ENCODE results near the gene CIB4. TPM values are rescaled to one million over a fixed set of nuclear protein-coding genes. Genes with fewer than 3 reads are reported as not detected.

The CIB4 gene
- total and polyA plus RNA-seq, 2 experiments from 2014 or later: not detected

- Histone ChIP-seq H2AFZ (no peak overlapping the region), H3K27ac (no peak overlapping the region), H3K4me3 (no peak overlapping the region), H3K4me2 (no peak overlapping the region), H3K9me3 (ENCODE audit: low read depth) (no peaks in the 10 kb centered on the region), H3K79me2 (no peaks in the 10 kb centered on the region), H3K9me2 (replicated peaks; ENCODE audit: insufficient read depth) (no peaks in the 10 kb centered on the region), H3K36me3 (replicated peaks; ENCODE audit: insufficient read depth, low read depth) (no peaks in the 10 kb centered on the region), H4K20me1 (ENCODE audit: insufficient read depth, poor library complexity, severe bottlenecking) (no peaks in the 10 kb centered on the region), H3K27me3 (peaks cover 3% of the 10 kb centered on the region), H3K4me1 (ENCODE audit: insufficient read depth) (no peaks in the 10 kb centered on the region)
- 84% methylated on average over 5 of the region's 5 CpGs for WGBS (ENCODE audit: low lambda C conversion rate, missing lambda C conversion rate)
- no peak for DNase-seq (ENCODE audit: low spot score)
- TF ChIP-seq EZH2 (IDR thresholded peaks at IDR 0.05; ENCODE audit: borderline replicate concordance) (no peak), EZH2phosphoT487 (IDR thresholded peaks at IDR 0.05; ENCODE audit: low read depth, severe bottlenecking, unreplicated experiment) (no peak), CTCF (IDR thresholded peaks at IDR 0.05; ENCODE audit: poor library complexity) (no peak)
These were observed 69.8 kb downstream of the CIB4 start for GRCh38 chr2:26571316-26571715.

GRCh38 chr2:26570083-26570430, 71.1 kb downstream of the CIB4 start:
- no peaks in the 10 kb centered on the region for H3K4me1 ChIP-seq (ENCODE audit: insufficient read depth)
- no peak overlapping the region for H3K4me3 ChIP-seq
- H3K36me3 ChIP-seq (replicated peaks; ENCODE audit: insufficient read depth, low read depth): no peaks in the 10 kb centered on the region
- no peaks in the 10 kb centered on the region for H3K79me2 ChIP-seq
- 77% methylated on average over 8 of the region's 8 CpGs for WGBS (ENCODE audit: low lambda C conversion rate, missing lambda C conversion rate)
- H3K9me2 ChIP-seq (replicated peaks; ENCODE audit: insufficient read depth): no peaks in the 10 kb centered on the region
- no peaks in the 10 kb centered on the region for H4K20me1 ChIP-seq (ENCODE audit: insufficient read depth, poor library complexity, severe bottlenecking)
- H3K9me3 ChIP-seq (ENCODE audit: low read depth): no peaks in the 10 kb centered on the region
- H3K27ac ChIP-seq: no peak overlapping the region
- TF ChIP-seq EZH2 (IDR thresholded peaks at IDR 0.05; ENCODE audit: borderline replicate concordance) (no peak), CTCF (IDR thresholded peaks at IDR 0.05; ENCODE audit: poor library complexity) (no peak), EZH2phosphoT487 (IDR thresholded peaks at IDR 0.05; ENCODE audit: low read depth, severe bottlenecking, unreplicated experiment) (no peak)
- no peak overlapping the region for H2AFZ ChIP-seq
- H3K4me2 ChIP-seq: no peak overlapping the region
- H3K27me3 ChIP-seq: peaks cover 3% of the 10 kb centered on the region
- no peak for DNase-seq (ENCODE audit: low spot score)

- no peaks in the 10 kb centered on the region for H3K36me3 ChIP-seq (replicated peaks; ENCODE audit: insufficient read depth, low read depth)
- no peaks in the 10 kb centered on the region for H3K9me2 ChIP-seq (replicated peaks; ENCODE audit: insufficient read depth)
- peaks cover 3% of the 10 kb centered on the region for H3K27me3 ChIP-seq
- no peak overlapping the region for H2AFZ ChIP-seq
- H3K27ac ChIP-seq: no peak overlapping the region
- no peak overlapping the region for H3K4me2 ChIP-seq
- 92% methylated on average over 12 of the region's 12 CpGs for WGBS (ENCODE audit: low lambda C conversion rate, missing lambda C conversion rate)
- H3K4me3 ChIP-seq: no peak overlapping the region
- H4K20me1 ChIP-seq (ENCODE audit: insufficient read depth, poor library complexity, severe bottlenecking): no peaks in the 10 kb centered on the region
- no peak for DNase-seq (ENCODE audit: low spot score)
- no peaks in the 10 kb centered on the region for H3K4me1 ChIP-seq (ENCODE audit: insufficient read depth)
- no peaks in the 10 kb centered on the region for H3K9me3 ChIP-seq (ENCODE audit: low read depth)
- no peaks in the 10 kb centered on the region for H3K79me2 ChIP-seq
- TF ChIP-seq CTCF (IDR thresholded peaks at IDR 0.05; ENCODE audit: poor library complexity) (no peak), EZH2phosphoT487 (IDR thresholded peaks at IDR 0.05; ENCODE audit: low read depth, severe bottlenecking, unreplicated experiment) (no peak), EZH2 (IDR thresholded peaks at IDR 0.05; ENCODE audit: borderline replicate concordance) (no peak)
These were observed 71.7 kb downstream of the CIB4 start for GRCh38 chr2:26569216-26570082.

All from hepatocyte (in vitro differentiated cells).